GM12865 (cell line): ENCODE results near the gene SDCBP2.

Experiments
- DNase-seq: peaks from one replicate; pipeline ENCODE4 v3.0.0; 2010; ENCODE audit warnings: low read depth
- H3K4me3 ChIP-seq: 2 replicates; pipeline ENCODE4 v1.5.1; 2011; ENCODE audit warnings: mild to moderate bottlenecking, low read depth, low read length, control low read depth
- TF ChIP-seq, protein P1 (sequence below): IDR thresholded peaks from 2 replicates; pipeline ENCODE4 v1.5.1; 2011; ENCODE audit warnings: low read length, control low read depth, low read depth, inconsistent platforms; ENCODE audit not compliant: insufficient read depth; ENCODE audit errors: missing control alignments

Gene SDCBP2

DNA sequence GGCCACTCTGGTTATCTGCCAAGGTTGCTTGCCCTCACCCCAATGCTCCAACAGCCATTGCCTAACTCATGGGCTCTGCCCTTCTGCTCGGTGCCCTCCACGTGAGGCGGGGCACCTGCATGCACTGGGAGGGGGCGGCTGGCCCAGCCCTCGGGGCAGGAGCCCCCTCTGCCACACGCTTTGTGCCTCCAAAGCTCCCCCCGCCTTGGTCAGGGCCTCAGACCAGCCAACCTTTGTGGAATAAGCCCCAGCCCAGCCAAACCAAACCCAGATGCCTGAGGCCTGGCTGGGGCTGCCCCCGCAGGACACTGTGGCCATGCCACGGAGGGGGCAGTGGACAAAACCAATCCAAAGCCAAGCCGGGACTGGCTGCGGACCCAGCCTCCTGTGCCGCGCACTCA lies 21.4 kb downstream of the SDCBP2 start:
- H3K4me3 ChIP-seq = no peak overlapping the region
- no peak for DNase-seq
- TF ChIP-seq, protein P1, sequence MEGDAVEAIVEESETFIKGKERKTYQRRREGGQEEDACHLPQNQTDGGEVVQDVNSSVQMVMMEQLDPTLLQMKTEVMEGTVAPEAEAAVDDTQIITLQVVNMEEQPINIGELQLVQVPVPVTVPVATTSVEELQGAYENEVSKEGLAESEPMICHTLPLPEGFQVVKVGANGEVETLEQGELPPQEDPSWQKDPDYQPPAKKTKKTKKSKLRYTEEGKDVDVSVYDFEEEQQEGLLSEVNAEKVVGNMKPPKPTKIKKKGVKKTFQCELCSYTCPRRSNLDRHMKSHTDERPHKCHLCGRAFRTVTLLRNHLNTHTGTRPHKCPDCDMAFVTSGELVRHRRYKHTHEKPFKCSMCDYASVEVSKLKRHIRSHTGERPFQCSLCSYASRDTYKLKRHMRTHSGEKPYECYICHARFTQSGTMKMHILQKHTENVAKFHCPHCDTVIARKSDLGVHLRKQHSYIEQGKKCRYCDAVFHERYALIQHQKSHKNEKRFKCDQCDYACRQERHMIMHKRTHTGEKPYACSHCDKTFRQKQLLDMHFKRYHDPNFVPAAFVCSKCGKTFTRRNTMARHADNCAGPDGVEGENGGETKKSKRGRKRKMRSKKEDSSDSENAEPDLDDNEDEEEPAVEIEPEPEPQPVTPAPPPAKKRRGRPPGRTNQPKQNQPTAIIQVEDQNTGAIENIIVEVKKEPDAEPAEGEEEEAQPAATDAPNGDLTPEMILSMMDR = no peak

DNA sequence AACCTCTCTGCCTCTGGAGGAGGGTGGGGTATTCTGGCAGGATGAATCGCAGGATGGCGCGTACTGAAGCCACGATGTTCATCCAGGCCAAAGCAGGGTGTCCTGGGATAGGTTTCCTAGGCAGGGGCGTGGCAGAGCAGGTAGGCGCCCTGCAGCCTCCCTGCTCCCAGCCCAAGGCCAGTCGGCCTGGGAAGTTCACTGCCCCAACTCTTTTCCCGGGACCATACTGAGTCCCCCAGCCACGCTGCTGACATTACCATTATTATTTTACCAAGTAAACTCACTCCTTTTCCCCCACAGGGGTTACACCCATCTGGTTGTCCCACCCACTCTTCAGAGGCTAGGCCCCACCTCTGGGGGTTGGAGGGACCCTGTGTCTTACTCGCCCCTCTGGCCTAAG lies 21.8 kb downstream of the SDCBP2 start:
- no peak overlapping the region for H3K4me3 ChIP-seq
- TF ChIP-seq, protein P1 = no peak
- no peak for DNase-seq

DNA sequence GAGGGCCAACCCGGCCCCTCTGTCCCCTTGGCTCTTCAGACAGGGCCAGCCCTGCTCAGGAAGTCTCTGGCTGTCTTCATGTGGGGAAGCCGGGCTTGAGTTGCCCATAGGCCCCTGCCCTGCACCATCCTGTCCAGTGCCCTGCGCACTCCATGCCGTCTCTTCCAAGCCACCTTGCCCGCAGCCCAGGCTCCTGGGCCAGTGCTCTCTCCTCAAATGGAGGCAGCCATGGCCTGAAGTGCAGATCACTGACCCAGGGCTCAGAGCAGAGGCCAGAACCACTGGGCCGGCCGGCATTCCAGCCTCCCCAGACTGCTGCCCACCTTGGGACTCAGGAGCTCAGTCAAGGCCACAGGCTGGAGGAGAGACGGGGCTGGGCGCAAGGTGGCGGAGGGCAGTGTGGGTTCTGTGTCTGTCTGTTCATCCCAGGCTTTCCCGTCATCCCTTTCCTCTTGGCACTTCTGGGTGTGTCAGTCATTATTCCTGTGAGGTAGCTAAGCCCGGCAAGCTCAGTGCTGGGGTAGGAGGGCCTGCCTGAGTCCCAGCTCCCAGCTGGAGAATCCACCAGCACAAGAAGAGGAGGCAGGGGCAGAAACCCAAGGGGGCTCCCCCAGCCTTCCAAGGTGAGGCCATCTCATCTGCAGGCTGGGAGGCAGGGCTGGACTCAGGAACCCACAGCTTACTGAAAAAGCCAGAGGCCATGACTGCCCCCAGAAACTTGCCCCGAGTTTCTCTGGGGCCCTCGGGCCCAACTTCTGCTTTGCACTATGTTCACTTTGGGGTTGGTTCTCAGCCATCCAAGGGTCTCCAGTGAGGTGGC lies 22.4 kb downstream of the SDCBP2 start:
- no peak overlapping the region for H3K4me3 ChIP-seq
- TF ChIP-seq, protein P1 = no peak
- no peak for DNase-seq

DNA sequence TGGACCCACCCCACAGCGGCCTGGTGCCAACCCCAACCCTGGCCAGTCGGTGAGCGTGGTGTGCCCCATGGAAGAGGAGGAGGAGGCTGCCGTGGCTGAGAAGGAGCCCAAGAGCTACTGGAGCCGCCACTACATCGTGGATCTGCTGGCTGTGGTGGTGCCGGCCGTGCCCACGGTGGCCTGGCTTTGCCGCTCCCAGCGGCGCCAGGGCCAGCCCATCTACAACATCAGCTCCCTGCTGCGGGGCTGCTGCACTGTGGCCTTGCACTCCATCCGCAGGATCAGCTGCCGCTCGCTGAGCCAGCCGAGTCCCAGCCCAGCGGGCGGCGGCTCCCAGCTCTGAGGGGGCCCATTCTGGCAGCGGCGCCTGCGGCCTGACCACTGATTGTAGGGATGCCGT lies 23.2 kb downstream of the SDCBP2 start:
- no peak overlapping the region for H3K4me3 ChIP-seq
- TF ChIP-seq, protein P1 = no peak
- no peak for DNase-seq

DNA sequence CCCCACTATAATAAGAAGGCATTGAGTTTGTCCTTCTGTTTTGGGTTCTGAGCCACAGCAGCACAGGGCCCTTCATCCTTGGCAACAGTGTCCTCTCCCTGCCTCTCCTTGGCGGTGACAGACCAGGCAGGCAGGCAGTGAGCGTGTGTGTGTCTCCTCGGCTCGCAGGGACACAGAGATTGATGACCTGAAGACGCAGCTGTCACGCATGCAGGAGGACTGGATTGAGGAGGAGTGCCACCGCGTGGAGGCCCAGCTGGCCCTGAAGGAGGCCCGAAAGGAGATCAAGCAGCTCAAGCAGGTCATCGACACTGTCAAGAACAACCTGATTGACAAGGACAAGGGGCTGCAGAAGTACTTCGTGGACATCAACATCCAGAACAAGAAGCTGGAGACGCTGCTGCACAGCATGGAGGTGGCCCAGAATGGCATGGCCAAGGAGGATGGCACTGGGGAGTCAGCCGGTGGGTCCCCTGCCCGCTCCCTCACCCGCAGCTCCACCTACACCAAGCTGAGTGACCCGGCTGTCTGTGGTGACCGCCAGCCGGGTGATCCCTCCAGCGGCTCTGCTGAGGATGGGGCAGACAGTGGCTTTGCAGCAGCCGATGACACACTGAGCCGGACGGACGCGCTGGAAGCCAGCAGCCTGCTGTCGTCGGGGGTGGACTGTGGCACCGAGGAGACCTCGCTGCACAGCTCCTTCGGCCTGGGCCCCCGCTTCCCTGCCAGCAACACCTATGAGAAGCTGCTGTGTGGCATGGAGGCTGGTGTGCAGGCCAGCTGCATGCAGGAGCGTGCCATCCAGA lies 24.0 kb downstream of the SDCBP2 start:
- DNase-seq = no peak
- H3K4me3 ChIP-seq = no peak overlapping the region
- TF ChIP-seq, protein P1 = no peak

DNA sequence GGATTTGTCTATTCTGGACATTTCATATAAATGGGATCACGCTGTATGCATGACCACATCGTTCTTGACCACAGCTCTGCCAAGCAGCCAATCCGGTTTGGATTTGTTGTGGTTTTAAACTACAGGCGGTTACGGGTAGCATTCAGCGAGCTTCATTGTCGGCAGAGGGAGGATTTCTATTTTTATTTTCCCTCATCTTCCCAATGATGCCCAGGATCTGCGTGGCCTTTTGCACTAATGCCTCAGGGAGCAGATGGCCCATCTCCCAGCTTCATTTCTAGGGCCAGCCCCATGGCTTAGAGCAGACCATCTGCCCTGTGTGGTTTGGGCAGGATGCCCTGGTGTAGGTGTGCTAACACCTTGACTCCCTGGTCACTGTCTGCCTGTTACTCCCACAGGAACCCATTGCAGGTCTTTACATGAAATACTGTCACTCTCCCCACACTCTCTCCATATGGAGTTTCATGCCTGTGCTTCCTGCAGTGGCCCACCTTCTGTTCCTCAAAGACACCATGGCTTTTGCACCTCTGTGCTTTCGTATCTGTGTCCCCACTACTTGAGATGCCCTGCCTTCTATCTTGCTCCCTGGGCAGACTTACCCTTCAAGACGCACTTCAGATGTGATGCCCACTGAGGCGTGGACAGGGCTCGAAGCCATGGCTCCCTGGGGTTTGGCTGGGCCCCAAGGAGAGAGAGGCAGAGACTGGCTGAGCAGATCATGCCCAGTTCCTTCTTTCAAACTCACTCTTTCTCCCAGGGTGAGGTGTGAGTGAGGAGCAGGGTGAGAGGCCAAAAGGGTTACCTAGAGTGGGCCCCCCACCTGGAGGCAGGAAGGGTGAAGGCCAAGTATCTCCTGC lies 26.0 kb downstream of the SDCBP2 start:
- no peak overlapping the region for H3K4me3 ChIP-seq
- DNase-seq = no peak
- TF ChIP-seq, protein P1 = no peak
